NCI-H1105 (cell line): ENCODE results near the gene GPSM3.
"Not testable (repeated sequence)": the region's sequence is repeated elsewhere in the genome, so short reads cannot be mapped to it uniquely, and the experiment has no call there.

Experiments used
- DNase-seq: peaks from one replicate; lab custom pipeline; 2025; lab: John Stamatoyannopoulos, UW

GPSM3 gene

GRCh38 chr6:32202186-32202585, 9.7 kb upstream of the GPSM3 start:
- DNase-seq = no peak

DNA sequence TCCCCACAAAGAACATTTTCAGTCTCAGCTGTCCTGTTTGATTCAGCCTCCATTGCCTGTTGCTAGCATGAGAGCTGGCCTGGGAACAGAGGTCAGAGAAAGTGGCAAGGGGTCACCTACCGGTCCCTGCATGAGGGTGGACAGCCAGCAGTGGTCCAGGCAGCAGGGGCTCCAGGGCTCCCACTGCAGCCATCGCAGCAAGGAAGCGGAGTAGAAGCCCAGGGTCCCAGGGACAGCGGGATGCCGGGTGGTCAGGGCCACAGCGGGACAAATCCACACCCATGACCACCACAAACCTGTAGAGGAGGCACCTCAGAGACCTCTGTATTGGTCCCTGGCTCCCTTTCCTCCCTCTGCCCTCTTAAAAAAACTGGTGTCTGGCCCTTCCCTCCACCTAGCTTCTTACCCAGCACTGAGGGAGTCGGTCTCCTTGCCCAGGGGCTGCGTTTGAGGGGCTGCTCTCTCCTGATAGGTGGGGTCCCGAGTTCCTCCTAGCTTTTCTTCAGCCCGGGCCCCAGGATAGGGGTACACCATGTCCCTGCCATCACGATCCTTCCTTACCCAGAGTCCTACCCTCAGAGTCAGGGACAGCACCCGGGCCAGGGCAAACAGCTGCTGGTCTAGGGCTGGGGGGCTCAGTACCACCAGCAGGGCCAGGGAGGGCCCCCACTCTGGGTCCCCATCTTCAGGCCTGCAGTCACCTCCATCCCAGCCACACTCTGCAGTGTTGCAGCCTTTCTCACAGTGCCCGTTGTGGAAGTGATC, 8.4 kb upstream of the GPSM3 start:
- DNase-seq = no peak

DNA sequence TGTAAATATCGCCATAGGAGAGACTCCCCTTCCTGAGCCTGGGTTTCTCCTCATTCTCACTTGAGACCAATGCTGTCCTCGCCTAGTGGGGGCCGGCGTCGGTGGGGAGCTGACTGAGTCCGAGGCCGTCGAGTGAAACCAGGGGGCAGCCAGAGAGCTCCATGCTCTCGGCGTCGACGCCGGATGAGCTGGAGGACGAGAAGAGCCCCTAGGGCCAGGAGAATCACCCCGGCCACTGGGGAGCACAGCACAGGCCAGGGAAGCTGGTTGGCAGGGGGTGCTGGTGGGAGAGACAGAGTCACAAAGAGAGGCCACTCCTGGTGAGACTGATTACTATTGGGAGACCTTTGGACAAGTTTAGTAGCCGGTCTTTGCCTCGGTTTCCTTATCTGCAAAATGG, 6.4 kb upstream of the GPSM3 start:
- DNase-seq = no peak

DNA sequence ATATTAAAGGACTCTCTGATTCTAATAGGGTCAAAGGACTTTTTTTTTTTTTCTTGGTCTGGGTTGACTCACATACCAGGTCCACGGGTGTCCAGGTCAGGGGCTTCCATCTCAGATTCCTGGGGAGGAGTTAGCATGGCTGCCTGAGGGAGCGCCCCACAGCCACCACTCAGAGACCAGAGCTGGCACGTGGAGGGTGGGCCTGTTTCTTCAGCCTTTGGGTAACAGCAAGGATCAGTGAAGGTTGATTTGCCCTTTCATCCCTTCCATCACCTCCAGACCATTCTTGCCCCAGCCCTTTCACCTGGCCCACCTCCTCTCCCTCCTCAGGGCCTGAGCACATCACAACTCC, 5.9 kb upstream of the GPSM3 start:
- no peak for DNase-seq

DNA sequence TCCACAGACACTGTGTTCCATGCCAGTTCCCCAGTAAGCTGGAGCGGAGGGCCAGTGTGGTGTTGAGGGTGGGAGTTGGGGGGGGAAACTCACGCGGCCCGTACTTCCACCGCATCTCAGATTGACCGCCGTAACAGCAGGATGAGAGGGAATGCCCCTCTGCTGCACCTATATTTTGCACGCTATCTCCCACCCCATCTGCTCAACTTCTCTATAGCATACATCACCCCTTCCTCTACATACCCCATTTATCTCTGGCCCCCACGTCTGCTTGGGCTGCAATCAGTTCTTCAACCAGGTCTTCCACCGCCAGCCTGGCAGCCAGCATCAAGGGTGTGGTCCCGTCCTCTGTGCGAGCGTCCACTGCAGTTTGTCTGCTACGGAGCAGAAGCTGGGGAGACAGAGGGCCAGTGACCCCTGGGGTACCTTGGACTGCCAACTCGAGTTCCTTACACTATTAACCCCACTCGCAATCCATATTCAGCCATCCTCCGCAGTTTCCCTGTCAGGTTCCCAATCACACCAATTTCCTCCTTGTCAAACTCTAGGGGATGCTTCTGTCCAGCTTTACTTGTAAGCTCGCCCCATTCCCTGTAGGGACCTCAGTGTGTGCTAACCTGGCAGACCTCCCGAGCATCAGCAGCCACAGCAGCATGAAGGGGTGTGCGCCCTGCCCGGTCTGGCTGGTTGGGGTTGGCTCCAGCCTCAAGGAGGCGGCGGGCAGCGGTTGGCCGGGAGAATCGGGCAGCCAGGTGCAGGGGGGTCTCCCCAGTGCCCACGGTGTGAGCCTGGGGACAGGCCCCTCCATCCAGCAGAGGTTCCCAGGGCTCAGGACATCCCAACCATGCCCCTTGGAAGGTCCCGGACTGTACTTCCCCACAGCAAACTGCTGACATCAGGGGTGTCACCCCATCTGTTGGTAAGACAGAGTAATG, 4.5 kb upstream of the GPSM3 start:
- no peak for DNase-seq

DNA sequence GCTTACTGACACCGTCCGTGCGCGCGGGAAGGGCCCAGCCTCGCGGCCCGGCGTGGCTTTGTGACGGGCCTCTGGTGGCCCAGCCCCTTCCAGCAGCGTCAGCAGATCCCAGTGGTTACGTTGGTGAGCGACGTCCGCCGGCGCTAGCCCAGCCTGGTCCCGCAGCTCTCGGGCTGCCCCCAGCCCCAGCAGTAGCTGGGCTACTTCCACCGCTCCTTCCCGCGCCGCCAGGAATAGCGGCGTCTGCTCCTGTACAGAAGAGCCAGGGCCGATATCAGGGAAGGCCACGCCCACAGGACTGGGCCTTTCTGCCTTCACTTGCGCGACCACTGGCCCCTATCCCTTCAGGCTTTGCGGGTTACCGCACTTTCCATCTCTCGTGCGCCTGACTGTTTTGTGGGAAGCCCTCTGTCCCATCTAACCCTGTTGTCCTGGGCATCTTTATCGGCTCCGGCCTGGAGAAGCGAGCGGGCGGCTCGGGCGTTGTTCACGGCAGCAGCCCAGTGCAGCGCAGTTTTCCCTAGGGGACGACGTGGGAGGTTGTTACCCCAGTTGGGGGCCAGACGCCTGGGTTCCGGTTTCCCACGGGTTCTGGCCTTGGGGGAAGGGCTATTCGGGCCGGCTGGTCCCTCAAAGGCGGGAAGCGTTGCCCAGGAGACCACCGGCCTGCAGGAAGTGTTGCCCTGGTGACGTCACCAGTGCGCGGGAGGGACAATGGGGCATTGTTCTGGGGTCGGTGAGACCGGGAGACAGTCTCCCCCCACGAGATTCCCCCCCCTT, 3.6 kb upstream of the GPSM3 start:
- peak; percentile 87 for DNase-seq

DNA sequence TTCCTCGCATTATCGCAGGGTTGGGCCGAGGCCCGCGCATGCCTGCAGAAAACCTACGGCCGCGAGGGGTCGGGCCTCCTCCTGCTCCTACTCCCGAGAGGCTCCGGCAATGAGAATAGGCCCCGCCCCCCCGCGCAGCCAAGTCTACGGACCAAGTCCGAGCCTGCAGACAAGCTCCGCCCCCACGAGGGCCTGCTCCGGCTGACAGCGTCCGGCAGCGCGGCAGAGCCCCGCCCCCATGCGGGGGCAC, 3.1 kb upstream of the GPSM3 start:
- DNase-seq = peak; percentile 99

- DNase-seq = peak; percentile 6
Measured at GRCh38 chr6:32194825-32195651, 2.6 kb upstream of the GPSM3 start.

GRCh38 chr6:32194388-32194787, 1.9 kb upstream of the GPSM3 start:
- DNase-seq = no peak

DNA sequence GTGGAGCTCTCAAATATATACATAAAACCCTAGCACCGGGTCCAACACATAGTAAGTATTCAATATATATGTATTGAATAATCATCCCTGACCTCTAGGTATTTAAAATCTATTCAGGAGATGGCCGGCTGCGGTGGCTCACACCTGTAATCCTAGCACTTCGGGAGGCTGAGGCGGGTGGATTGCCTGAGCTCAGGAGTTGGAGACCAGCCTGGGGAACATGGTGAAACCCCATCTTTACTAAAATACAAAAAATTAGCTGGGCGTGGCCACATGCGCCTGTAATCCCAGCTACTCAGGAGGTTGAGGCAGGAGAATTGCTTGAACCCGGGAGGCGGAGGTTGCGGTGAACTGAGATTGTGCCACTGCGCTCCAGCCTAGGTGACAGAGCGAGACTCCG, 653 bp upstream of the GPSM3 start:
- DNase-seq = not testable (repeated sequence)

GRCh38 chr6:32191696-32192607, 491 bp downstream of the GPSM3 start:
- no peak for DNase-seq

DNA sequence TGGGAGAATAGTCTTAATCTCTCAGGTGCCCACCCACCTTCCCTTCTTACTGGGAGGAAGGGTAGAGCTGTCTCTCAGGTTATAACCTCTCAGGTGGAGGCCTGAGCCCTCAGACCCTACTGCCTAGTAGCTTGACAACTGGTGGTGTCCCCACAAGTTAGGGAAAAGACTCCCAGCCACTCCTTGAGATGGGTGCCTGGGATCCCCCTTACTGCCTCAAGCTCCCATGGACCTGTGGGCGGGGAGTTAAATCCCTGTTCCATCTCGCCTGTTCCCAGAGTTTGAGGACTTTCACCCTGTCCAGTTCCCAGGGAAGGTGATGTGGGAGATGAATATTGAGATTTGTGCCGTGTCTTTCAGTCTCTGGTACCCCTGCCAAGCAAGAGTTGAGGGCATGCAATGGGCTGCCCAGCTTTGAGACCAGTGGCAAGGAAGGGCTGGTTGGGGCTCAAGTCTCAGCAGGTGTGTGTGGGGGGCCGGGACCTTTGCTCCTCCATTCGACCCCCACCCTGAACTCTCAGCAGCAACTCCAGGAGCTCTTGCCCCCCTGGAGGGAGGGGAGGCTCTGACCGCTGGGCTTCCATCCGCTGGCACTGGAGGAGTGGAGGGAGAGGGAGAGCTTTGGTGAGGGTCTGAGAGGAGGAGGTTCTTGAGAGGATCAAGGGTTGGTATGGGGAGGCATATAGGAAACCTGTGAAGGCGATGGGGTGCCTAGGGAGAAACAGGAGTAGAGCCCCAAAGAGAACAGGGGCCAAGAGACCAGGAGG, 1.3 kb downstream of the GPSM3 start:
- DNase-seq = no peak

GRCh38 chr6:32190054-32190851, 2.2 kb downstream of the GPSM3 start, which contains the start of gene PBX2:
TSS of gene PBX2 (minus strand) at chr6:32190202. CDS start at chr6:32189915, 287 bp downstream.
- peak; percentile 85 for DNase-seq

DNA sequence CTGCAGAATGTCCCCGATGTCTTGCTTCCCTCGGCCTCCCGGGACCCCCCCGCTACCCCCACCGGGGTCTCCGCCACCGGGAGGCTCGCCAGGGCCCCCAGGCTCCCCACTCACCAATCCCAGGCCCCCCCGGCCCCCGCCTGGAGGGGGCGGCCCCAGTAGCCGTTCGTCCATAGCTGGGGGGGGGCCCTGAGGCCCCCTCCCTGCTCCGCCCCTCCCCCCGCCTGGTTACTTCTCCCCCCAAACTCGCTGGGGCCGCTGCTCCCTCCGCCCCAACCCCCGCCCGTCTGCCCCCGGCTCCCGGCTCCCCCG, 2.7 kb downstream of the GPSM3 start:
- DNase-seq = no peak

GRCh38 chr6:32189069-32189741, 3.2 kb downstream of the GPSM3 start:
- DNase-seq = no peak

DNA sequence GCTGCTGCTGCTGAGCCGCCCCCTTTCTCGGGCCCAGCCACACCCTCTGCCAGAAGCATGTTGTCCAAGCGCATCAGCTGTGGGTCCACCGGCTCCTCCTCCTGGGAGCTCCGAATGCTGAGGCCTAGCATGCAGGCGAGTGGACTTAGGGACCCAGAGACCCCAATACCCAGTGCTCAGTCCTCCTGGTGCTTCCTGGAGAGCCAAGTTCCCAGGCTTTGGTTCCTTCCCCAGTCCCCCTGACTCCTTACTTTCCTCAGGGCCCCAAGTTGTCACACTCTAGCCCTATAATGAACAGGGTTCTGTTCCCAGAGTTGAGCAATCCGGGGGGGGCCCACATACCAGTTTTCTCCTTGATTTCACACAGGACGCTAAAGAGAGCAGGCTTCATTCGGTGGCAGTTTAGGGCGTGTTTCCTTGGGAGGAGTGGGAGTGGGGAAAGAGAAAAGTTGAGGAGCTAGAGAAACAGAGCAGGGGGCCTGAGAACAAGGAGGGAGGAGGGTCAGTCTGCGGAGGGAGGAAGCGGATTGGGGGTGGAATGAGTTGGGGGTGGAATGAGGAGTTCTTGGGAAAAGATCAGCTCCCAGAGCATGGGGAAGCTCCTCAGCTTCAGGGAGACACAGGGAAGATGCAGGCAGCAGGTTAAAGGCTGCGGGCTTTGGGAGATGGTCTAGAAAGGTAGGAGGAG, 3.9 kb downstream of the GPSM3 start:
- DNase-seq = no peak

DNA sequence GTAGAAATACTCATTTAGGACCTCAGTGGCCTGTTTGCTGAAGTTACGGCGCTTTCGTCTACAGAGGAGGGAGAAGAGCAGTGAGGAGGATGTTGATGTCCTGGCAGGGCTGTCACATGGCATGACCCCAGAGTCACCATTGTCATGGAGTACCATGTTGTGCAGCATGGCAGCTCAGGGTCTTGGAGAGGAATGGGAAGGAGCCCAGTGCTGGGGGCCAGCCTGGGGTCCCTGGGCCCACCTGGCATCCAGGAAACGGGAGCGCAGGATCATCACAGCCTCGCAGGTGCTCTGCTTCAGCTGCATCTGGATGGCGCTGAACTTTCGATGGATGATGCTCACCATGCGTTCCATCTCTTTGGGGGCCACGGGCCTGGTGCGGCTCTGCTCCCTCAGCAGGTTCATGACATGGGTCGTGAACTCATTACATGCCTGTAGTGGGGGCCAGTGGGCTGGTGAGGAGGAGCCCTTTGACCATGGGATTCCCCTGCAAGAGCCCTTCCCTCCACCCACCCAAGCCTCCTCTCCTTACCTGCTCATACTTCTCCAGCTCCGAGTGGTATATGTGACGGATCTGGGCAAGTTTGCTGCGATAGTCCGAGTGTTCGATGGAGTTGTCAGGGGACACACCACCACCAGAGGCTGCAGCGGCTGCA, 4.6 kb downstream of the GPSM3 start:
- DNase-seq = not testable (repeated sequence)
